Common myeloid progenitor, CD34-positive (primary cell): Measurements from ENCODE around the gene RTN1.

Experiments
- CTCF ChIA-PET: fragments of 350-600 bp; sonication (Branson Sonifier 250); formaldehyde crosslinking; loops from one replicate; lab custom pipeline; 2021; ENCODE audit warnings: antibody characterized with exemption; lab: Charles Lee
- POLR2A ChIA-PET: fragments of 350-600 bp; sonication (Branson Sonifier 250); formaldehyde crosslinking; loops from one replicate; lab custom pipeline; 2021; ENCODE audit warnings: antibody characterized with exemption; lab: Charles Lee
- DNase-seq, 3 donors: peaks; one replicate each; pipeline versions ENCODE4 v3.0.0 to v3.0.0-alpha.2; 2013
- H3K27ac ChIP-seq, 2 experiments: 1 replicate in 1 of 2; 2 replicates in 1 of 2; pipeline ENCODE4 v1.7.0; 2013; ENCODE audit warnings: inconsistent platforms in 2 of 2, low read length in 2 of 2, mild to moderate bottlenecking in 2 of 2, low read depth in 1 of 2, moderate library complexity in 1 of 2; ENCODE audit not compliant: severe bottlenecking in 2 of 2, insufficient read depth in 1 of 2, poor library complexity in 1 of 2
- H3K27me3 ChIP-seq, 5 experiments: replicated peaks in 2 of 5; 1 replicate in 3 of 5; 2 replicates in 2 of 5; pipeline versions ENCODE4 v1.6.1 to v1.7.0; 2013; ENCODE audit warnings: low read length in 4 of 5, mild to moderate bottlenecking in 2 of 5, moderate library complexity in 2 of 5, inconsistent platforms in 1 of 5; ENCODE audit not compliant: insufficient read depth in 5 of 5, control insufficient read depth in 4 of 5
- H3K36me3 ChIP-seq, 4 experiments: 1 replicate in 2 of 4; 2 replicates in 2 of 4; pipeline versions ENCODE4 v1.6.1 to v1.7.0; 2013; ENCODE audit warnings: low read length in 3 of 4, control low read depth in 1 of 4, mild to moderate bottlenecking in 1 of 4; ENCODE audit not compliant: control insufficient read depth in 4 of 4, insufficient read depth in 4 of 4
- H3K4me1 ChIP-seq, 4 experiments: 1 replicate in 3 of 4; 2 replicates in 1 of 4; pipeline versions ENCODE4 v1.6.1 to v1.7.1; 2013; ENCODE audit warnings: low read length in 3 of 4, mild to moderate bottlenecking in 3 of 4, control low read depth in 1 of 4, inconsistent platforms in 1 of 4, moderate library complexity in 1 of 4; ENCODE audit not compliant: control insufficient read depth in 4 of 4, insufficient read depth in 4 of 4; ENCODE audit errors: control extremely low read depth in 1 of 4
- H3K4me3 ChIP-seq, 7 experiments: 1 replicate in 4 of 7; 2 replicates in 3 of 7; pipeline versions ENCODE4 v1.5.1 to v1.7.0; 2013; ENCODE audit warnings: mild to moderate bottlenecking in 7 of 7, low read length in 6 of 7, moderate library complexity in 6 of 7, inconsistent platforms in 2 of 7, low read depth in 2 of 7, control low read depth in 1 of 7; ENCODE audit not compliant: insufficient read depth in 4 of 7, control insufficient read depth in 1 of 7; ENCODE audit errors: extremely low read depth in 1 of 7
- H3K9me3 ChIP-seq, 5 experiments: 1 replicate in 4 of 5; 2 replicates in 1 of 5; pipeline versions ENCODE4 v1.6.1 to v1.7.1; 2013; ENCODE audit warnings: low read length in 4 of 5, mild to moderate bottlenecking in 2 of 5, inconsistent platforms in 1 of 5, low read depth in 1 of 5, moderate library complexity in 1 of 5; ENCODE audit not compliant: control insufficient read depth in 4 of 5, insufficient read depth in 2 of 5; ENCODE audit errors: control extremely low read depth in 1 of 5
- WGBS: methylation state at CpG from one replicate; pipeline ENCODE4 v1.1.5; 2013; ENCODE audit not compliant: insufficient coverage; 5-methylcytosine and 5-hydroxymethylcytosine counted together

RTN1 gene

DNA sequence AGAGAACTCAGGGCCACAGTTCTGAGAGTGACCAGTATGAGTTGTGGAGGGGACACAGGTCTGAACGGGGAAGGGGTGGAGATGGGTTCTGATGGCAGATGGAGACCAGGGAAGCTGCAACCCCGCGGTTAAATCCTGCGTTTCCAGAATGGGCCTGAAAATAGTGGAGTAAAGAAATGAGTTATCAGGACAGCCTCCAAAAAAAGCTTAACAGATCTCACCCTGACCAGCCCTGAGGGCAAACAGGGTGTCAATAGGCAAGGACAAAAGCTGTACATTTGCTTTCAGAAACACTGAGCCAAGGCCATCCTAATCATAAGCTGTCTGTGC, 555 bp upstream of the RTN1 start:
- peak in 1 of 3 donors; percentile 11 for DNase-seq
- CTCF ChIA-PET, result interaction anchor here (0.6 to 1.9 kb wide), 5 partner anchors 12 to 312 kb away, joined by 3 to 6 read pairs (median 3); no protein-coding TSS in a partner anchor
- Histone ChIP-seq H3K36me3 (no peaks in the 10 kb centered on the region), H3K27ac (no peak overlapping the region), H3K27me3 (peaks cover 5 to 33% (median 19%) of the 10 kb centered on the region in 5 experiments), H3K4me1 (peaks cover 0 to 17% (median 13%) of the 10 kb centered on the region in 4 experiments), H3K4me3 (peak overlapping the region in 6 of 7 experiments; percentile 69 to 86 (median 76)), H3K9me3 (peaks cover 0 to 1% (median 0%) of the 10 kb centered on the region in 5 experiments)
- WGBS, result 24% methylated on average over 3 of the region's 4 CpGs
- POLR2A ChIA-PET, result no interaction called here

GRCh38 chr14:59869381-59870255, 958 bp downstream of the RTN1 start:
- Histone ChIP-seq H3K9me3 (peaks cover 0 to 1% (median 0%) of the 10 kb centered on the region in 5 experiments), H3K36me3 (no peaks in the 10 kb centered on the region), H3K27ac (no peak overlapping the region), H3K4me1 (peaks cover 0 to 17% (median 13%) of the 10 kb centered on the region in 4 experiments), H3K4me3 (peak overlapping the region; percentile 47 to 86 (median 71)), H3K27me3 (peaks cover 5 to 33% (median 20%) of the 10 kb centered on the region in 5 experiments)
- CTCF ChIA-PET, result interaction anchor here (1.5 to 1.9 kb wide), 2 partner anchors 181 to 237 kb away, joined by 3 to 6 read pairs; no protein-coding TSS in a partner anchor
- DNase-seq, result peak in 2 of 3 donors; percentile 21 to 40
- 7% methylated on average over 28 of the region's 44 CpGs for WGBS
- POLR2A ChIA-PET, result no interaction called here

DNA sequence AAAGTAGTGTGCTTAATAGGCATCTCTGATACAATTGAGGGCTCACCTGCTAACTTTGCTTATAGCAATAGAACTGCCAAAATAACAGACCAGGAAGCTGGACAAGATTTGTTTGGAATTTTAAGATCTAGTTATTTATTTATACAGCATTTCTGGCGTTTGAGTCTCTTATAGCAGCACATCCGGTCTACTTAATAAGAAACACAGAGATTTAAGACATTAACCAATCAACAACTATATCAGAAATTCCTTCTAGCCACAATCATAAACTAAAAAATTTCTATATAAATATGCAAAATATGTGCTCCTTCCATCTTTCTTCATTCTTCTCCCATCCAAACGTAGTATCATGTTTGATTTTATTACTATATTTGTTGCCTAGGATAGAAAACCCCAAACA, 2.6 kb downstream of the RTN1 start:
- no peaks in the 10 kb centered on the region for H3K36me3 ChIP-seq
- no CpG with 5 or more reads among the region's 3 CpGs for WGBS
- H3K4me3 ChIP-seq, result no peak overlapping the region
- DNase-seq, result no peak
- no peaks in the 10 kb centered on the region for H3K9me3 ChIP-seq
- ChIA-PET POLR2A (no interaction called here), CTCF (no interaction called here)
- peaks cover 5 to 33% (median 18%) of the 10 kb centered on the region in 5 experiments for H3K27me3 ChIP-seq
- H3K4me1 ChIP-seq, result peaks cover 0 to 17% (median 13%) of the 10 kb centered on the region in 4 experiments
- no peak overlapping the region for H3K27ac ChIP-seq

- WGBS, result 100% methylated on average over 2 of the region's 2 CpGs
- Histone ChIP-seq H3K36me3 (no peaks in the 10 kb centered on the region), H3K4me3 (no peak overlapping the region), H3K9me3 (peaks cover 0 to 13% (median 8%) of the 10 kb centered on the region in 5 experiments), H3K27ac (no peak overlapping the region), H3K27me3 (peaks cover 1 to 15% (median 7%) of the 10 kb centered on the region in 5 experiments), H3K4me1 (no peaks in the 10 kb centered on the region)
- POLR2A ChIA-PET, result no interaction called here
- DNase-seq, result no peak
- CTCF ChIA-PET, result no interaction called here
These were observed 6.6 kb downstream of the RTN1 start for GRCh38 chr14:59863806-59864525.

DNA sequence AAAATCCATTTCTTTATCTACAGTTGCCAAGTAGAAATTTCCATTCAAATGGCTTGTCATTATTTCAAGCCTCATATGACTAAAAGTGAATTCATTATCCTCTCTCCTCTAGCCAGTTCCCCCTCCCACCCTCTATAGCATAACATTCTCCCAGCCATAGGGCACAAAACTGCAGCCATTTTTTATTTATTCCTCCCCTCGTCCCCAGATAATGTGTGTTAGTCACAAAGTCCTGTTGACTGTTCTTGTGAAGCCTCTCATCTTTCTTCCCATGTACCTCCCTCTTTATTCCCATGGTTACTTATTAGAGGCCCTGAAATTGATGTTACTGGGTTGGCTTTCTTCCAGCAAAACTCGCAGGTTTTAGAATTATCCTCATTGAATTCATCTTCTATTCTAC, 13.2 kb downstream of the RTN1 start:
- Histone ChIP-seq H3K27me3 (peaks cover 0 to 3% (median 0%) of the 10 kb centered on the region in 5 experiments), H3K9me3 (peaks cover 0 to 17% (median 12%) of the 10 kb centered on the region in 5 experiments), H3K36me3 (no peaks in the 10 kb centered on the region), H3K4me1 (no peaks in the 10 kb centered on the region), H3K27ac (no peak overlapping the region), H3K4me3 (no peak overlapping the region)
- ChIA-PET CTCF (no interaction called here), POLR2A (no interaction called here)
- no CpG with 5 or more reads among the region's 2 CpGs for WGBS
- no peak for DNase-seq

GRCh38 chr14:59852350-59852749, 18.2 kb downstream of the RTN1 start:
- WGBS, result 95% methylated on average over 2 of the region's 2 CpGs
- H3K27ac ChIP-seq, result no peak overlapping the region
- no peaks in the 10 kb centered on the region for H3K36me3 ChIP-seq
- H3K4me3 ChIP-seq, result no peak overlapping the region
- H3K9me3 ChIP-seq, result peaks cover 0 to 7% (median 0%) of the 10 kb centered on the region in 5 experiments
- H3K4me1 ChIP-seq, result peaks cover 0 to 5% (median 1%) of the 10 kb centered on the region in 4 experiments
- peaks cover 0 to 3% (median 0%) of the 10 kb centered on the region in 5 experiments for H3K27me3 ChIP-seq
- DNase-seq, result no peak
- ChIA-PET CTCF (no interaction called here), POLR2A (no interaction called here)
